Articular chondrocyte of knee joint (primary cell): ENCODE results near the gene RAB11A. TPM values are rescaled to one million over a fixed set of nuclear protein-coding genes. Genes with fewer than 3 reads are reported as not detected.

Source experiments
- small RNA-seq: library from RNA; depleted of rRNA; stranded (forward); fragments of <200 nt; gene quantifications from one replicate; pipeline ENCODE3, GENCODE V24; 2012
- total RNA-seq: library from RNA; depleted of rRNA; stranded (reverse); fragments of >200 nt; gene quantifications from 2 replicates; pipeline ENCODE4 v1.2.3, GENCODE V29; 2012

Gene RAB11A
- 125 and 250 TPM in 2 replicates for total RNA-seq

GRCh38 chr15:65869126-65869953 lies at the start of gene RAB11A:
TSS of gene RAB11A (plus strand) at chr15:65869491. CDS start at chr15:65869586, 95 bp downstream.

Small RNA genes lying within 50 kb of the gene (small RNA-seq; reads per million reads assigned to genes)
- gene RF00026: not detected

Other genes with a start within 250 kb of the RAB11A start
- 9.8 and 11.0 TPM in 2 replicates for gene SLC24A1, start 247.6 kb upstream of the RAB11A start, total RNA-seq
- gene DENND4A, start 77.2 kb upstream of the RAB11A start, total RNA-seq: 33.0 and 34.0 TPM in 2 replicates